ENCODE results near the gene MLPH. TPM values are rescaled to one million over a fixed set of nuclear protein-coding genes. Genes with fewer than 3 reads are reported as not detected.
A peak's percentile ranks its signal among the peaks of the same experiment; 100 is the strongest.

The MLPH gene
- total and polyA plus RNA-seq, 2 of the 4 experiments (the other 2 are of a cell fraction) = 13.8 to 21.6 TPM

DNA sequence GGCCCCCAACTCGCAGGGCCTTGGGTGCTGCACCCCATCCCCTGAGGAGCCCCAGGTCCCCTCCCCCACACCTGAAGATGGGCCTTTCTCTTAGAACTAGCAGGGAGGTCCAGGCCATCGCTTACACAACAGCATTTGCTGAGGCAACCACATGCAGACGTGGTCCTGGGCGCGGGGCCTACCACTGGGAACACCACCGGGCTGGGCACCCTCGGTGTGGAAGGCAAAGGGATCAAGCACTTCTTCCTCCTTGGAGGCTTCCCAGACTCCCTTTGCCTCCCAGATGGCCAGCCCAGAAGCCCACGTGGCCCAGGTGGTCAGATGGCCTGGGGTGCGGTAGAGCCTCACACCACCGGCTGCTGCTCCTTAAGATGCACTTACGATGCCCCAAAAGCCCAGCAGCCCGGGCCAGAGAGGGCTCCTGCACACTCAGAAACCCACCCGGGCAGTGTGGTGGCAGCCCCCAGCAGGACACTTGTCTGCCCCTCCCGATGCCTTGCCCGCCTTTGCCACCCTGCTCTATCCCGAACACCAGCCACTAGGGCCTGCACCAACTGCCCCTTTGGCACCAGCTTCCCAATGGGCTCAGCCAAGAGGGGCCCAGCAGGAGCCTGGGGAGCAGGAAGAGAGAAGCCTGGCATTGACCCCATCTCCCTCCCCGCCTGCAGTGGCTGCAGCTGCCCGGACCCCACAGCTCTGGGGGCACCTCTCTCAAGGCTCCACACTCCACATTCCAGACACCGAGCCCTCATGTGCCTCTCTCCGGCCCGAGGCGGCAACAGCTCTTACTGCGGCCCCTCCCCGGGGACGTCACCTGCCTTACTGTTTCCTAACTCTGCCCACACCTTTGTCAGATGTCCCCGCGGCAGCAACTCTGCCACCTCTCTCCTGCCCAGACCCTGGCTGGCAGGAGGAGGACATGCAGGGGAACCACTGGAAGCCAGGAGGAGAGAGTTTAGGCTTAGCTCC is 13.9 kb upstream of the MLPH start:
- ChIA-PET POLR2A (ENCODE audit: unreplicated experiment) (interaction anchor here (2.6 kb wide), 1 partner anchor 60 kb away, joined by 12 read pairs; the partner anchor contains the start of gene COL6A3), CTCF (interaction anchor here (2.7 kb wide), 1 partner anchor 52 kb away, joined by 12 read pairs; no protein-coding TSS in a partner anchor)
- ATAC-seq (ENCODE audit: low read depth) (no peak), DNase-seq (no peak)
- WGBS, 2 experiments (ENCODE audit: extremely low coverage in 2 of 2, insufficient read length in 1 of 2) = 98% methylated on average over 6 of the region's 27 CpGs; no CpG with 5 or more reads in 1 of the 2 experiments
- peak overlapping the region; percentile 85 for H2AK5ac ChIP-seq (ENCODE audit: low read depth, low read length)
- H3K14ac ChIP-seq (replicated peaks; ENCODE audit: low read depth, low read length) = peak overlapping the region; percentile 95; the same call in 1 of the 2 replicates
- intact Hi-C loops (cut with micrococcal nuclease) = loop anchor here (10.0 kb wide), 1 partner anchor 348 kb away; no protein-coding TSS in a partner anchor
- peaks cover 0 to 25% of the 10 kb centered on the region in 2 experiments; a peak in 2 of 4 replicates for H3K79me1 ChIP-seq (ENCODE audit: low read depth in 1 of 2, low read length in 2 of 2)
- H2BK5ac ChIP-seq (ENCODE audit: low read depth, low read length, poor library complexity, severe bottlenecking) = peak overlapping the region; percentile 51
- peak overlapping the region; percentile 96 for H3K4ac ChIP-seq (ENCODE audit: low read depth, low read length)
- dilution Hi-C loops (cut with HindIII; ENCODE audit: low sequenced_read_pairs, unreplicated experiment) = no loop called here
- H3K4me1 ChIP-seq (ENCODE audit: control insufficient read depth, insufficient read depth, low read length) = peaks cover 20% of the 10 kb centered on the region
- in situ Hi-C loops (cut with MboI; ENCODE audit: low sequenced_read_pairs) = loop anchor here (5.0 to 10.0 kb wide), 2 partner anchors 51 to 318 kb away; no protein-coding TSS in a partner anchor
- H4K20me1 ChIP-seq (ENCODE audit: insufficient read depth, low read length) = no peaks in the 10 kb centered on the region
- peak overlapping the region; percentile 98 for H2AK9ac ChIP-seq (replicated peaks; ENCODE audit: low read depth, low read length, poor library complexity)
- peak overlapping the region; percentile 84 to 93; a peak in 2 of 4 replicates for H4K8ac ChIP-seq (ENCODE audit: low read depth in 2 of 2, low read length in 2 of 2)
- BruUV-seq (replicated peaks) = no TSS peak
- peak overlapping the region; percentile 89 for H2BK120ac ChIP-seq (ENCODE audit: low read depth, low read length)
- H3K18ac ChIP-seq (ENCODE audit: low read depth, low read length) = peak overlapping the region; percentile 28; the same call in 1 of the 2 replicates
- H3K27ac ChIP-seq (ENCODE audit: insufficient read depth, low read length) = peak overlapping the region; percentile 31; the same call in 1 of the 2 replicates
- H3K23ac ChIP-seq (ENCODE audit: low read depth, low read length) = peak overlapping the region; percentile 80; the same call in 1 of the 2 replicates
- no peak overlapping the region for H3K56ac ChIP-seq (ENCODE audit: extremely low read depth, insufficient read depth, low read length)
- no peaks in the 10 kb centered on the region for H3K27me3 ChIP-seq (ENCODE audit: control insufficient read depth, insufficient read depth, low read length)
- peak overlapping the region; percentile 60; the same call in 1 of the 2 replicates for H4K5ac ChIP-seq (ENCODE audit: low read depth, low read length)
- no peak overlapping the region for H3K4me2 ChIP-seq (ENCODE audit: low read depth, low read length)
- peaks cover 15% of the 10 kb centered on the region for H3K9me1 ChIP-seq (ENCODE audit: insufficient read depth, low read length)
- H3K36me3 ChIP-seq (ENCODE audit: control insufficient read depth, insufficient read depth, low read length) = no peaks in the 10 kb centered on the region
- H3K9ac ChIP-seq (ENCODE audit: low read depth, low read length) = no peak overlapping the region
- H2BK15ac ChIP-seq (ENCODE audit: low read depth, low read length) = peak overlapping the region; percentile 78; the same call in 1 of the 3 replicates
- H3K4me3 ChIP-seq (ENCODE audit: insufficient read depth, low read depth, low read length) = no peak overlapping the region
- peak overlapping the region; percentile 92 for H4K91ac ChIP-seq (ENCODE audit: insufficient read depth, low read depth, low read length)
- no peaks in the 10 kb centered on the region for H3K9me3 ChIP-seq (ENCODE audit: control insufficient read depth, insufficient read depth, low read length)
- H2AFZ ChIP-seq (replicated peaks; ENCODE audit: low read length, poor library complexity) = peak overlapping the region; percentile 91
- H2BK20ac ChIP-seq (ENCODE audit: low read depth, low read length) = peak overlapping the region; percentile 87
- no peak for TF ChIP-seq RFX5 (IDR thresholded peaks at IDR 0.05; ENCODE audit: low read depth, low read length)
- TF ChIP-seq POLR2A (IDR thresholded peaks at IDR 0.05; ENCODE audit: low read depth, low read length) = no peak
- no peak for TF ChIP-seq NFE2L2 (IDR thresholded peaks at IDR 0.05; ENCODE audit: low read depth, low read length)
- no peak for TF ChIP-seq RAD21 (IDR thresholded peaks at IDR 0.05; ENCODE audit: low read length)
- TF ChIP-seq, protein P1, sequence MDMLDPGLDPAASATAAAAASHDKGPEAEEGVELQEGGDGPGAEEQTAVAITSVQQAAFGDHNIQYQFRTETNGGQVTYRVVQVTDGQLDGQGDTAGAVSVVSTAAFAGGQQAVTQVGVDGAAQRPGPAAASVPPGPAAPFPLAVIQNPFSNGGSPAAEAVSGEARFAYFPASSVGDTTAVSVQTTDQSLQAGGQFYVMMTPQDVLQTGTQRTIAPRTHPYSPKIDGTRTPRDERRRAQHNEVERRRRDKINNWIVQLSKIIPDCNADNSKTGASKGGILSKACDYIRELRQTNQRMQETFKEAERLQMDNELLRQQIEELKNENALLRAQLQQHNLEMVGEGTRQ (IDR thresholded peaks at IDR 0.05; ENCODE audit: low read depth, low read length) = no peak
- TF ChIP-seq CEBPB (IDR thresholded peaks at IDR 0.05; ENCODE audit: low read depth, low read length) = no peak
- TF ChIP-seq BHLHE40 (IDR thresholded peaks at IDR 0.05; ENCODE audit: low read depth, low read length) = no peak
- TF ChIP-seq MXI1 (IDR thresholded peaks at IDR 0.05; ENCODE audit: borderline replicate concordance, low read depth, low read length) = no peak
- TF ChIP-seq, protein P2, sequence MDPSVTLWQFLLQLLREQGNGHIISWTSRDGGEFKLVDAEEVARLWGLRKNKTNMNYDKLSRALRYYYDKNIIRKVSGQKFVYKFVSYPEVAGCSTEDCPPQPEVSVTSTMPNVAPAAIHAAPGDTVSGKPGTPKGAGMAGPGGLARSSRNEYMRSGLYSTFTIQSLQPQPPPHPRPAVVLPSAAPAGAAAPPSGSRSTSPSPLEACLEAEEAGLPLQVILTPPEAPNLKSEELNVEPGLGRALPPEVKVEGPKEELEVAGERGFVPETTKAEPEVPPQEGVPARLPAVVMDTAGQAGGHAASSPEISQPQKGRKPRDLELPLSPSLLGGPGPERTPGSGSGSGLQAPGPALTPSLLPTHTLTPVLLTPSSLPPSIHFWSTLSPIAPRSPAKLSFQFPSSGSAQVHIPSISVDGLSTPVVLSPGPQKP (IDR thresholded peaks at IDR 0.05; ENCODE audit: borderline replicate concordance, low read depth, low read length) = no peak
- no peak for TF ChIP-seq MAFK (IDR thresholded peaks at IDR 0.05; ENCODE audit: low read depth, low read length)
- no peak for TF ChIP-seq SMC3 (IDR thresholded peaks at IDR 0.05; ENCODE audit: low read depth, low read length)
- TF ChIP-seq, protein P3, sequence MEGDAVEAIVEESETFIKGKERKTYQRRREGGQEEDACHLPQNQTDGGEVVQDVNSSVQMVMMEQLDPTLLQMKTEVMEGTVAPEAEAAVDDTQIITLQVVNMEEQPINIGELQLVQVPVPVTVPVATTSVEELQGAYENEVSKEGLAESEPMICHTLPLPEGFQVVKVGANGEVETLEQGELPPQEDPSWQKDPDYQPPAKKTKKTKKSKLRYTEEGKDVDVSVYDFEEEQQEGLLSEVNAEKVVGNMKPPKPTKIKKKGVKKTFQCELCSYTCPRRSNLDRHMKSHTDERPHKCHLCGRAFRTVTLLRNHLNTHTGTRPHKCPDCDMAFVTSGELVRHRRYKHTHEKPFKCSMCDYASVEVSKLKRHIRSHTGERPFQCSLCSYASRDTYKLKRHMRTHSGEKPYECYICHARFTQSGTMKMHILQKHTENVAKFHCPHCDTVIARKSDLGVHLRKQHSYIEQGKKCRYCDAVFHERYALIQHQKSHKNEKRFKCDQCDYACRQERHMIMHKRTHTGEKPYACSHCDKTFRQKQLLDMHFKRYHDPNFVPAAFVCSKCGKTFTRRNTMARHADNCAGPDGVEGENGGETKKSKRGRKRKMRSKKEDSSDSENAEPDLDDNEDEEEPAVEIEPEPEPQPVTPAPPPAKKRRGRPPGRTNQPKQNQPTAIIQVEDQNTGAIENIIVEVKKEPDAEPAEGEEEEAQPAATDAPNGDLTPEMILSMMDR (conservative IDR thresholded peaks at IDR 0.05; ENCODE audit: low read depth, low read length) = no peak
- no peak for TF ChIP-seq CHD1 (IDR thresholded peaks at IDR 0.05; ENCODE audit: low read depth, low read length)

Measured in IMR-90 (cell line).